NCI-H2171 treated with DMSO at 0.1 percent for 48 hours (cell line): Measurements from ENCODE around the gene PSMB2.
A peak's percentile ranks its signal among the peaks of the same experiment; 100 is the strongest.
"Not testable (repeated sequence)": the region's sequence is repeated elsewhere in the genome, so short reads cannot be mapped to it uniquely, and the experiment has no call there.

Source experiments
- DNase-seq: peaks from one replicate; lab custom pipeline; 2025; lab: John Stamatoyannopoulos, UW

Gene PSMB2

GRCh38 chr1:35641233-35641866, at the start of gene PSMB2:
PSMB2 (minus strand) TSS chr1:35641526; CDS start chr1:35641432, 94 bp downstream.
- DNase-seq = peak; percentile 97

DNA sequence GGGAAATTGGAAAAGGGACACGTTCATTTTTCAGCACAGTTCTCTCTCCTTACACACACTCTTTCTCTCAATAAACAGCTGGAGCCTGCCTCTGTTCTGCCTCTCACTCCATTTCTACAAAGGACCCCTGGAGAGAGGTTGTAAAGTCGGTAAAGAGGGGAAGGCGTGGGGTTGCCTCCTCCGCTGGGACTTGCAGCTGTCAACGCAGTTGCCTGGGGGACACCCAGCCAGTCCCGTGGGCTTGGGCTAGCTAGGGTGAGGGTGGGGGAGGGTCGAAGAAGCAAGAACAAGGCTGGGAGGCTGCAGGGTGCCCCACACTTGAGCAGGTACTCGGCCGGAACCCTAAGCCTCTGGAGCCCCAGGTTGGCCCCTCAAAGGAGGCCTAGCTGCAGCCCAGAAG, 49.8 kb upstream of the PSMB2 start:
- DNase-seq = no peak

- not testable (repeated sequence) for DNase-seq
These were observed 48.8 kb upstream of the PSMB2 start for GRCh38 chr1:35690103-35690502.

DNA sequence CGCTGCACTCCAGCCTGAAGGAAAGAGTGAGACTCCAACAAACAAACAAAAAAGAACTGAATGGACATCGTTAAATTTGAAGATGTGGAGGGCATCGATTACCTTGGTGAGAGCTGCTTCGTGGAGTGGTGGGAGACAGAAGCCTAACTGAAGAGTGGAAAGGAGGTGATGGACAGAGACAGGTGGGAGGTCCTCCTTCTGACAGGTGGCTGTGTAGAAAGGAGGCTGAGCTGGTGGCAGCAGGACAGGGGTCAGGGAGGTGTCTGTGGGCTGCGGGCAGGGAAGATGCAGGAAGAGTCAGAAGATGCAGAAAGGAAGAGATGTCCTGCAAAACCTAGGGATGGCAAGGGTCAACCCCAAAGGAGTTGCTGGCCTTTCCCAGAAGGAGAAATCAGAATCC, 46.8 kb upstream of the PSMB2 start:
- DNase-seq = no peak

- DNase-seq = no peak
These were observed 41.7 kb upstream of the PSMB2 start for GRCh38 chr1:35683012-35683411.

DNA sequence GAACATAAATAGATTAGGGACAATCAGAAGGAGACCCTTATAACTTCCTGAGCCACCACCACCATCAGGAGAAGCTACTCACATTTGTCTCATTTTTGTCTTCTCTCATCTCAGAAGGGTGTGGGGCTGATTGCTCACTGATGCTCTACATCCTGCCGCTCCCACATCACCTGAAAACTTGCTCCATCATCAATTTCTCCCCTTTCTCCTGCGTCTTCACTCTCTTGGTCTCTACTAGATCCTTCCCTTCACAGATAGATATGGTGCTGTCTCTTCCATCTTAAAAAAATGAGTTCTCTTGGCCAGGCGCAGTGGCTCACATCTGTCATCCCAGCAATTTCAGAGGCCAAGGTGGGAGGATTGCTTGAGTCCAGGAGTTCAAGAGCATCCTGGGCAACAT, 38.9 kb upstream of the PSMB2 start:
- DNase-seq = no peak

- no peak for DNase-seq
These were observed 34.4 kb upstream of the PSMB2 start for GRCh38 chr1:35675773-35676172.

DNA sequence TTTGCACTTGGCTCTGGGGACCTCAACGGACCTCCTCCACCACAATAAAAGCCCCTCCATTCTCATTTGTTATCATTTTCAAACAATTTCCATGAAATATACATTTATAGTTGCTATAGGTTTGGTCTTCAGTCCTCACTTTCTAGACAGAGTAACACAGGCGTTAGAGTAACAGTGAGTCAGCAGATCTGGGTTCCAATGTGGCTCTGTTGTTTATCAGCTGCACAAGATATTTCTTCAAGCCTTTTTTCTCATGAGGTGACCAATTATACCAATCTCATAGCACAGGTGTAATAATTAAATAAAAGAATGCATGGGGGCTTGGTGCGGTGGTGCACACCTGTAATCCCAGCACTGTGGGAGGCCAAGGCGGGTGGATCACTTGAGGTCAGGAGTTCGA, 32.8 kb upstream of the PSMB2 start:
- no peak for DNase-seq

- DNase-seq = no peak
These were observed 30.8 kb upstream of the PSMB2 start for GRCh38 chr1:35672116-35672515.

- DNase-seq = no peak
These were observed 27.2 kb upstream of the PSMB2 start for GRCh38 chr1:35668506-35668905.

DNA sequence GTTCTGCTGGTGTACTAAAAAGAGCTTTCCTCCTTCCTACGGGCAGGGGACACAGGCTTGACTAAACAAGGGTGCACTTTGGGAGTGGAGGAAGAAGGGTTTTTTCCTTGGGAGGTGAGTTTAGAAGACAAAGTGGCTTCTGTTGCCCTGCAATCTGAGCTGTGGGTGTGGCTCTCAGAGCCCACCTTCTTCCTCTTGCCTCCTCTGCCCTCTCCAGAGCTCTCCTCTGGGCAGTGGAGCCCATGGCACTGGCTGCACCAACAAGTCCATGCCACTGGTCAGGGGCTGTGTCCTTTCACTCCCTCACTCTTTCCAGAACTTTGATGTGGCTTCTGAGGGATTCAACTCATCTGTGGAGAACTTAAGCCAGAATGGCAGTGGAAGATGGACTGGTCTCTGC, 25.6 kb upstream of the PSMB2 start:
- DNase-seq = no peak

- DNase-seq = no peak
These were observed 24.9 kb upstream of the PSMB2 start for GRCh38 chr1:35666216-35666615.

DNA sequence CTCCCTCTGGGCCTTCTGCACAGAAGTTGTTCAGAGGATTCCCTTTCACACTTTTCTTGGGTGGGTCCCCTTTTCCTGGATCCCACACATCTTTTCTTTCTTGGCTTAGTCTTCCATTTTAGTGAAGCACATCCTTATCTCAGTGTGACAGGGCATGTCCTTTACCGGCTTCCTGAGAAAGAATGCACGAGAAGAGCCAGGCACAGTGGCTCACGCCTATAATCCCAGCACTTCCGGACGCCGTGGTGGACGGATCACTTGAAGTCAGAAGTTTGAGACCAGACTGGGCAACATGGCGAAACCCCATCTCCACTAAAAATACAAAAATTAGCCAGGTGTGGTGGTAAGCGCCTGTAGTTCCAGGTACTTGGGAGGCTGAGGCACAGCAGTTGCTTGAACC, 22.1 kb upstream of the PSMB2 start:
- no peak for DNase-seq

DNA sequence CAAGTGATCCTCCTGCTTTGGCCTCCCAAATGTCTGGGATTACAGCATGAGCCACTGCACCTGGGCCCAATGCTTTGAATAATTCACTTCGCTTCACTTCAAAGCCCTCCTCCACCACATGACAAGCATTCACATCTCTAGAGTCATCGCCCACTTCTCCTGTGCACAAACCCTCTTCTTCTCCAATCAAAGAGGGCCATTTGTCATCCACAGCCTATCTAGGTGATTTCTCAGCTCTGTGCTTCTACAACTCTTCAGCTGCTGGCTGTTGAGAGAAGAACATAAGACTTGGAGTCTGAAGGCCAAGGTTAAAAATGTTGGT, 20.1 kb upstream of the PSMB2 start:
- no peak for DNase-seq

DNA sequence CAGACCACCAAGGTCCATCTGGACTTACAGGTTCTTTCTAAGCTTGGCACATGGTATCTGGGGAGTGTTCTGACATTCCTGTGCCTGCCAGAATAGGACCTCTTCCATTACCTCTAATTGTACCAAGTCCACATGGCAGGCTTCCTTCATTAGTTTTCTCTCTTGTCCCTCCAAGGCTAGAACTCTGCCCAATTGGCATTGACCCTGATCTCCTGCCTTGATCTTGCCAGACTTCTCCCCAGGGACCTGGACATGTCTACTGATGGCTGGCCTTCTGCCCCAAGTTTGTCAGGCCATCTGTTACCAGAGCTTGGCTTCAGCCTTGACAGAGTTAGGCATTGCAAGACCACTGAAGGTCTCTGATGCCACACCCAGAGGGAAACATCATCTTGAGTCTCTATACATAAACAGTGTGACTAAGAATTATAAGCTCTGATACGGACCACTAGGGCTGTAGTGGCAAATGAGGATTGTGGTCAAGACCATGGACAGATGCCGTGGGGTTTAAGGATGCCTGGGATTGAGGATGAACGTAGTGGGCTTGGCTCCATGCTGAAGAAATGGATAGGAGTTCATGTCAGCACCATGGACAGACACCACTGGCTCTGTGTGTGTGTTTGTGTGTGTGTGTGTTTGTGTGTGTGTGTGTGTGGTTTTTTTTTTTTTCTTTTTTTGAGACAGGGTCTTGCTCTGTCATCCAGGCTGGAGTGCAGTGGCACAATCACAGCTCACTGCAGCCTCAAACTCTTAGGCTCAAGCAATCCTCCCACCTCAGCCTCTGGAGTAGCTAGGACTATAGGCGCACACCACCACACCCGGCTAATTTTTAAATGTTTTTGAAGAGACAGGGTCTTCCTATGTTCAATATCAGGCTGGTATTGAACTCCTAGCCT, 19.5 kb upstream of the PSMB2 start:
- no peak for DNase-seq

DNA sequence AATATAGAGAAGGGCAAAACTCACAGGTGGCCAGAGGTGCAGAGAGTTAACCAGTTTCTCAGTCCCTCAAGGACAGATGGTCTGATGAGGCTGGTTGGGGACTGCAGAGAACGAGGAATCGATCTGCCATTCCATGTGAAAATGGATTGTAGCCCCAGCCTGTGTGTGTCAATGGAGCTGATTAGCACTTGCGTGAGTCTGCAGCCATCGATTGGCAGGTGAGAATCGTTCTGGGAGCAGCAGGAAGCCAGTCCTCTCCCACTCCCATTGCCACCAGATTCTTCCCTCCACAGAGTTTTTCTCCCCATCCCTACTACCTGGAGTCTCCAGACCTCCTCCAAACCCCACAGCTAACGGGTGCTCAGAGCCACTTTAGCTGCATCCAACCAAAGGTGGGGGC, 18.3 kb upstream of the PSMB2 start:
- no peak for DNase-seq

- DNase-seq = no peak
These were observed 16.5 kb upstream of the PSMB2 start for GRCh38 chr1:35657851-35658250.

GRCh38 chr1:35656863-35657232, 15.5 kb upstream of the PSMB2 start:
- DNase-seq = no peak

DNA sequence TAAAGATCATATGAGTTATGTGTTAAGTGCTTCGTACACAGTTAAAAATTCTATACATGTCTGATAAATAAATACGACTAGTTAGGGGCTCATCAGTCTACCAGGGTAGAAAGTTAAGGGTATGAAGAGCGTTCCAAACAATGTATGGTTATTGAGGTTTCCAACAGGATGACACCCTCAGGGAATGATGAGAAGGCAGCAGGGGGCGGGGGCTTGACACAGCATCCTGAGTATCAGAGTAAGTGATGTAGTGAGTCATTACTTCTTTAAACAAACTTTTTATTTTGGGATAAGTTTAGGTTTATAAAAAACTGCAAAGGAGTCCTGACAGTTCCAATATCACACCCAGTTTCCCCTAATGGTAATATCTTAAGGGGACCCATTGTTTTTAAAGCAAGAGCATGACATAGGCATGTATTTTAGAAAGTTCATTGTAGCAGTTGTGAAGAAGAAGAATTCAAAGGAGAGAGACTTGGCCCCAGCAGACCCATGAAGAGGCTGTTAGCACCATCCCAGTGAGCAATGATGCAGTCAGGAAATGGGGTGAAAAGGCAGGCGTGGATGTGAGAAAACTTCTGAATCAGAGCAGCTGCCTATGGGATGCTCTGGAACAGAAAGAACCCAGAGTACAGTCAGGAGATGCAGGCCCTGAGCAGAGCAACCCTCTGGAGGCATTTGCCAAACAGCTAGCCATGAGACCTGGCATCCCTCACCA, 15.0 kb upstream of the PSMB2 start:
- no peak for DNase-seq

- DNase-seq = no peak
These were observed 13.9 kb upstream of the PSMB2 start for GRCh38 chr1:35655196-35655595.

- DNase-seq = no peak
These were observed 9.1 kb upstream of the PSMB2 start for GRCh38 chr1:35650416-35650815.

GRCh38 chr1:35646043-35646442, 4.7 kb upstream of the PSMB2 start:
- peak; percentile 19 for DNase-seq

GRCh38 chr1:35644204-35644603, 2.9 kb upstream of the PSMB2 start:
- DNase-seq = no peak
